Prostate gland (tissue), 2 donors: Measurements from ENCODE around the gene CAMKK1. TPM values are rescaled to one million over a fixed set of nuclear protein-coding genes. Genes with fewer than 3 reads are reported as not detected.

Experiments used
- DNase-seq: peaks from one replicate; pipeline ENCODE4 v3.0.0-alpha.2; 2019; ENCODE audit warnings: low spot score
- H3K27ac ChIP-seq, 2 donors: fragments of 200-600 bp; sonication (generic); 2 replicates each; pipeline ENCODE4 v1.5.1; 2017 to 2019
- H3K27me3 ChIP-seq: fragments of 200-600 bp; sonication (generic); replicated peaks from 2 replicates; pipeline ENCODE4 v1.5.1; 2019; ENCODE audit not compliant: insufficient read depth
- H3K36me3 ChIP-seq, 2 donors: fragments of 200-600 bp; sonication (generic); 1 replicate in 1 of 2; 2 replicates in 1 of 2; pipeline versions ENCODE4 v1.5.1 to v1.8.1; 2017 to 2019
- H3K4me1 ChIP-seq: fragments of 200-600 bp; sonication (generic); replicated peaks from 2 replicates; pipeline ENCODE4 v1.5.1; 2019
- H3K4me3 ChIP-seq, 2 donors: fragments of 200-600 bp; sonication (generic); 2 replicates each; pipeline ENCODE4 v1.5.1; 2017 to 2019
- H3K9me3 ChIP-seq: fragments of 200-600 bp; sonication (generic); 2 replicates; pipeline ENCODE4 v1.5.1; 2017
- POLR2A ChIP-seq: fragments of 450-650 bp; IDR thresholded peaks from one replicate; pipeline ENCODE4 v1.6.1; 2016; ENCODE audit warnings: antibody characterized with exemption, mild to moderate bottlenecking
- POLR2AphosphoS5 ChIP-seq: sonication (generic); formaldehyde crosslinking; IDR thresholded peaks from one replicate; pipeline ENCODE4 v1.6.1; 2017; ENCODE audit warnings: antibody characterized with exemption
- WGBS: methylation state at CpG from one replicate; pipeline ENCODE4 v1.1.5; 2018; 5-methylcytosine and 5-hydroxymethylcytosine counted together
- intact Hi-C: fragments of 100-400 bp; cut with DNase I; formaldehyde crosslinking; loops from one replicate; pipeline ENCODE4 v1.14.2; 2022
- total RNA-seq, 2 donors: library from RNA; depleted of rRNA; stranded (reverse); fragments of >200 nt; gene quantifications; one replicate each; pipeline ENCODE4 v1.1.0, GENCODE V29; 2016
- TF ChIP-seq, protein P1 (sequence below), 4 experiments: fragments of 200-600 bp in 2 of 4; fragments of 450-650 bp in 2 of 4; sonication (generic) in 2 of 4; IDR thresholded peaks; 1 replicate in 3 of 4; 2 replicates in 1 of 4; pipeline ENCODE4 v1.5.1; 2016 to 2019; ENCODE audit warnings: antibody characterized with exemption in 4 of 4, mild to moderate bottlenecking in 2 of 4, moderate library complexity in 2 of 4

The CAMKK1 gene
- total RNA-seq, 2 donors from 2014 or later, result 2.0 to 12.8 TPM

DNA sequence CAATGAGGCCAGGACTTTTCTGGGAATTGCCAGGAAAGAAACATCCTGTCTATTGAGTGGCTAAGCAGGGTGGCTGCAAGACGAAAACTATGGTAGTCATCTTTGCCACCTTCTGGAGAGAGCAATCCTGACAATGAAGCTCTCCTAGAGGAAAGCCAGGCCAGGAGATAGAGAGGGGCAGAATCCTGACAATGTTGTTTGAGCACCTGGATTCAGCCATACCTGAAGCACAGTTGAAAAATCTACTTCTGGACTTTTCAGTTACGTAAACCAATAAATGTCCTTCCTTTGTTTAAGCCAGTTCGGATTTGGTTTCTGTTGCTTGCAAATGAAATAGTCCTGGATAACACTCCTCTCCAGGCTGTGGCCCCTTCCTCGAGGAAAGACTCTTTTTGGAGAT lies 14.0 kb upstream of the CAMKK1 start:
- TF ChIP-seq, protein P1, sequence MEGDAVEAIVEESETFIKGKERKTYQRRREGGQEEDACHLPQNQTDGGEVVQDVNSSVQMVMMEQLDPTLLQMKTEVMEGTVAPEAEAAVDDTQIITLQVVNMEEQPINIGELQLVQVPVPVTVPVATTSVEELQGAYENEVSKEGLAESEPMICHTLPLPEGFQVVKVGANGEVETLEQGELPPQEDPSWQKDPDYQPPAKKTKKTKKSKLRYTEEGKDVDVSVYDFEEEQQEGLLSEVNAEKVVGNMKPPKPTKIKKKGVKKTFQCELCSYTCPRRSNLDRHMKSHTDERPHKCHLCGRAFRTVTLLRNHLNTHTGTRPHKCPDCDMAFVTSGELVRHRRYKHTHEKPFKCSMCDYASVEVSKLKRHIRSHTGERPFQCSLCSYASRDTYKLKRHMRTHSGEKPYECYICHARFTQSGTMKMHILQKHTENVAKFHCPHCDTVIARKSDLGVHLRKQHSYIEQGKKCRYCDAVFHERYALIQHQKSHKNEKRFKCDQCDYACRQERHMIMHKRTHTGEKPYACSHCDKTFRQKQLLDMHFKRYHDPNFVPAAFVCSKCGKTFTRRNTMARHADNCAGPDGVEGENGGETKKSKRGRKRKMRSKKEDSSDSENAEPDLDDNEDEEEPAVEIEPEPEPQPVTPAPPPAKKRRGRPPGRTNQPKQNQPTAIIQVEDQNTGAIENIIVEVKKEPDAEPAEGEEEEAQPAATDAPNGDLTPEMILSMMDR (IDR thresholded peaks at IDR 0.05), result no peak
- TF ChIP-seq POLR2AphosphoS5 (no peak), POLR2A (no peak)
- no peak overlapping the region for H3K27ac ChIP-seq
- 86% methylated on average over 4 of the region's 4 CpGs for WGBS
- H3K4me1 ChIP-seq, result no peaks in the 10 kb centered on the region
- no peaks in the 10 kb centered on the region for H3K36me3 ChIP-seq
- H3K9me3 ChIP-seq, result no peaks in the 10 kb centered on the region
- no peak overlapping the region for H3K4me3 ChIP-seq
- DNase-seq, result no peak
- no peaks in the 10 kb centered on the region for H3K27me3 ChIP-seq
- intact Hi-C loops, result no loop called here

DNA sequence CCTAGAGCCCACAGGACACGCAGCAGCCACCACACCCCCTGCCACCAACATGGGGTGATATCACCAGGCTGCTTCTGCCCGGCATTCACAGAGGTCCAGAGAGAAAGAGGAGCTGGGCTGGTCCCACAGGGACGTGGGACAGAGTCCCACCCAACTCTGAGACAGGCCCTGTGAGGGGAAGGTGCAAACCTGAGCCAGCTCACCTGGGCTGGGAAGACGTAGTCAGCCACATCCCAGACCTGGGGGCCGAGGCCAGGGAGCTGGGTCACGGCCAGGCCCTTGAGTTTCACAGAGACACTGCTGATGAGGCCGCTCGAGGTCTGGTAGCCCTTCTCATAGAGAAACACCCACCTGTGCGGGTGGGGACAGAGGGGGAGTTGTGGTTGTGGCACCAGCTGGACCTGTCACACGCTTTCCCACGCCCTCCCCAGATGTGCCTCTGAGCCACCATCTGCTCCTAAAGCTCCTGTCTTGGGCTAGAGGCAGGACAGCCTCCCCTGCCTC lies 12.2 kb upstream of the CAMKK1 start:
- intact Hi-C loops, result no loop called here
- Histone ChIP-seq H3K27ac (no peak overlapping the region), H3K27me3 (no peaks in the 10 kb centered on the region), H3K36me3 (no peaks in the 10 kb centered on the region), H3K9me3 (no peaks in the 10 kb centered on the region), H3K4me3 (no peak overlapping the region), H3K4me1 (no peaks in the 10 kb centered on the region)
- DNase-seq, result no peak
- WGBS, result 81% methylated on average over 11 of the region's 11 CpGs
- no peak for TF ChIP-seq POLR2AphosphoS5
- no peak for TF ChIP-seq POLR2A
- TF ChIP-seq, protein P1 (IDR thresholded peaks at IDR 0.05), result no peak

DNA sequence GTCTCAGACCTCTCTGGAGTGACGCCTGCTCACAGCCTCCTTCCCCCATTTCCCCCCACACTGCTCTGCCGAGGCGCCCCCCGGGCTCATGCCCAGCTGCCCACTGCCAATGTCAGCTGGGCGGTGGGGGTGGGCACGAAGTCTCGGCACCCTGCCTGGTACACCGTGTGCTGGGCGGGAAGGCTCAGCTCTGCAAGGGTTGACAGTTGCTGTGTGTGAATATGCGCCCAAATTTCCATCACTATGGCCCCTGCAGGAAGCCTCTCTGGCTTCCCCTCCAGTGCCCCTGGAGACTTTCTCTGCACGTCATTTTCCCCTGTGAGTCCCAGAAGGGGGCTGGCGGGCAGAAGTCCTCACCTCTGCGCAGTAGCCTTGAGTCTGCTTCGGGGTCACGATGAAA lies 11.6 kb upstream of the CAMKK1 start:
- Histone ChIP-seq H3K4me1 (no peaks in the 10 kb centered on the region), H3K36me3 (no peaks in the 10 kb centered on the region), H3K27ac (no peak overlapping the region), H3K4me3 (no peak overlapping the region), H3K9me3 (no peaks in the 10 kb centered on the region), H3K27me3 (no peaks in the 10 kb centered on the region)
- WGBS, result 73% methylated on average over 15 of the region's 15 CpGs
- DNase-seq, result no peak
- intact Hi-C loops, result no loop called here
- TF ChIP-seq, protein P1 (IDR thresholded peaks at IDR 0.05), result no peak
- TF ChIP-seq POLR2A (no peak), POLR2AphosphoS5 (no peak)

DNA sequence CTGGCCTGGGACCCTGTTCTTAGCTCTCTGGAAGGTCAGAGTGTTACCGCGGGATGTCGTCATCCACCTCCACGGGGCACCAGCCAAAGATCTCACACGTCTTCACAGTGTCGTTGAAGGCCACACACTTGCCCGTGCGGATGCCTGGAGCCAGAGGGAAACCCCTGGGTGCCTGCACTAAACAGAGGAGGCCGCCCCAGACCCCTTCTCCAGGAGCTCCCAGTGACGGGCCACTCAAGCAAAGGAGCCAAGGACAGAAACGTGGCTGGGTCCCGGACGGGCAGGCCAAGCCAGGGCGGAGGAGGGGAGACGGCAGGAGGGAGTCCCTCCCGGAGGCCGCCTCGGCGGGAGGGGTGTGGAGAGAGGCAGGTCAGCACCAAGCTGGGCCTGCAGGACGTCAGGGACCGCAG lies 11.0 kb upstream of the CAMKK1 start:
- Histone ChIP-seq H3K27ac (no peak overlapping the region), H3K4me3 (no peak overlapping the region), H3K27me3 (no peaks in the 10 kb centered on the region), H3K4me1 (no peaks in the 10 kb centered on the region), H3K36me3 (no peaks in the 10 kb centered on the region), H3K9me3 (no peaks in the 10 kb centered on the region)
- intact Hi-C loops, result no loop called here
- WGBS, result 67% methylated on average over 18 of the region's 21 CpGs
- no peak for DNase-seq
- TF ChIP-seq, protein P1 (IDR thresholded peaks at IDR 0.05), result no peak
- no peak for TF ChIP-seq POLR2AphosphoS5
- TF ChIP-seq POLR2A, result no peak

DNA sequence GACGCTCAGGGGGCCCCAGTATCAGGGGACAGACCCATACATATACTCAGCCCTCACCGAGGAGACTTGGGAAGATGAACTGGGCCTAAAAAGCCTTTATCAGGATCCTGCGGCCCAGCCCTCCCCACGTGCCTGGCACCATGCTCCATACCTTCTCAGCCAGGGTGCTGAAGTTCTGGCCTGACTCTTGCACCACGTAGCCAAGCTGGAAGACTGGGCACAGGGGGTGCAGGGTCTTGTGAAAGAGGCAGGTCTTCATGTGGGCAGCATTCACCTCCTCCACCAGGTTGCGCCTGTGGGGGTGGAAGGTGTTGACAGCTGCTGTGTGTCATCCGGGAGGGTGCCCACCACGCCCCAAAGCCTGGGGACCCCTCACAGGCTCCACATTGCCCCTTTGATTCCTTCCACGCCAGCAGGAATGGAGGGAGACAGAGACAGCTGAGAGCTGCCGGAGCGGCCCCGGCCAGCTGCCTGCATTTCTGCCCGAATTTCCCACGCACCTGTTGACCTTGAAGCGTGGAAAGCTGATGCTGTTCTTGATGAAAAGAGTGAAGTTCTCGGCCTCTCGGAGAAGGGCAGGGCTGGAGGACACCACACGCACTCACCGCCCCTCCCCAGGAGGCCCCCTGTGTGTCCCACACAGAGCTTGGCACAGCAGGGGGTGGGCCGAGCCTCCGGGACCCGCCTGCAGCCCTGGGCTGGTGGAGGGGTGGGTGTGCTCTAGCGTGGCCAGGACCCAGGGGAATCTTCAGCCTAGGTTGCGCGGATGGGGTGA lies 10.4 kb upstream of the CAMKK1 start:
- Histone ChIP-seq H3K4me1 (no peaks in the 10 kb centered on the region), H3K27me3 (no peaks in the 10 kb centered on the region), H3K9me3 (no peaks in the 10 kb centered on the region), H3K4me3 (no peak overlapping the region), H3K36me3 (no peaks in the 10 kb centered on the region), H3K27ac (no peak overlapping the region)
- intact Hi-C loops, result no loop called here
- 86% methylated on average over 25 of the region's 25 CpGs for WGBS
- DNase-seq, result no peak
- TF ChIP-seq POLR2AphosphoS5 (no peak), POLR2A (no peak)
- TF ChIP-seq, protein P1 (IDR thresholded peaks at IDR 0.05), result no peak
